Astrocyte (in vitro differentiated cells and primary cell): ENCODE measurements around the gene SUGCT.

Source experiments
- EZH2 ChIP-seq: IDR thresholded peaks from 2 replicates; pipeline ENCODE4 v1.6.1; 2012; ENCODE audit warnings: mild to moderate bottlenecking, low read length, inconsistent platforms; ENCODE audit not compliant: insufficient read depth
- TF ChIP-seq, protein P1 (sequence below): IDR thresholded peaks from 2 replicates; pipeline ENCODE4 v1.5.1; 2011; ENCODE audit warnings: low read depth, mild to moderate bottlenecking, inconsistent platforms, low read length, moderate library complexity; ENCODE audit not compliant: insufficient read depth

DNA sequence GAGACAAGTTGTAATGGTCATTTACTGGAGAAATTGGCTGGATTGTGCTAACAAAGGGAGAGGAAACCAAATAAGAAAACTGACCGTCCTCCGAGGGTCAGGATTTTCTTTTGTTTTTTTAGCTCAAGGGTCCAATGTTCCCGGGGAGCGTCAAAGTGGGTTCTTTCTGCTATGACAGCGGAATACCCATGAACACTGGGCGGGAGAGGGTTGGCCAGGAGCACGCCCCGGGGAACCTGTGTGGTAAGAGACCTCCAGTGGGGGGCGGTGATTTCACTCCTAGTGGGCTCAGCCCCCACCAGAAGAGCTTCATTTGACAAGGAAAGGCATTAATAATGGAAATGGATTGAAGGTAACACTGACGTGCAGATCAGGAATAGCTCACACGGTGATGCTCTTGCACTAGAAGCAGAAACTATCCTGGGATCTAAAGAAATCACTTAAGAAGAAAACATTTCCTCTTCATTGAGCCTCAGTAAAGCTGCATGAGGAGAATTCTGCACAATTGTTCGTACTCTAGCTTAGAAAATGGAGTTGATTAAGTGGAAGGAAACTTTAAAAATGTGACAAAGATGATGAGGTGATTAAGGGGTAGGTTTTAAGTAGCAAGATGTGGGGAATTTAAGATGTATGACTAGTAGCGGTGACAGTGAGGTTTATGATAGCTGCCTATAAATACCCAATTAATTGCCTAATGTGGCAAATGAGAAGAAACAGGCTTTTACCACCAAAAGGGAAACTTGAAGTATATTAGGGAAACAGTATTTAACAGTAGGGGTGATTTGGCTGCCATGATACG lies 627.2 kb downstream of the SUGCT start:
- no peak for TF ChIP-seq EZH2
- TF ChIP-seq, protein P1, sequence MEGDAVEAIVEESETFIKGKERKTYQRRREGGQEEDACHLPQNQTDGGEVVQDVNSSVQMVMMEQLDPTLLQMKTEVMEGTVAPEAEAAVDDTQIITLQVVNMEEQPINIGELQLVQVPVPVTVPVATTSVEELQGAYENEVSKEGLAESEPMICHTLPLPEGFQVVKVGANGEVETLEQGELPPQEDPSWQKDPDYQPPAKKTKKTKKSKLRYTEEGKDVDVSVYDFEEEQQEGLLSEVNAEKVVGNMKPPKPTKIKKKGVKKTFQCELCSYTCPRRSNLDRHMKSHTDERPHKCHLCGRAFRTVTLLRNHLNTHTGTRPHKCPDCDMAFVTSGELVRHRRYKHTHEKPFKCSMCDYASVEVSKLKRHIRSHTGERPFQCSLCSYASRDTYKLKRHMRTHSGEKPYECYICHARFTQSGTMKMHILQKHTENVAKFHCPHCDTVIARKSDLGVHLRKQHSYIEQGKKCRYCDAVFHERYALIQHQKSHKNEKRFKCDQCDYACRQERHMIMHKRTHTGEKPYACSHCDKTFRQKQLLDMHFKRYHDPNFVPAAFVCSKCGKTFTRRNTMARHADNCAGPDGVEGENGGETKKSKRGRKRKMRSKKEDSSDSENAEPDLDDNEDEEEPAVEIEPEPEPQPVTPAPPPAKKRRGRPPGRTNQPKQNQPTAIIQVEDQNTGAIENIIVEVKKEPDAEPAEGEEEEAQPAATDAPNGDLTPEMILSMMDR: no peak
